Measurements from ENCODE around the gene UPK2. TPM values are rescaled to one million over a fixed set of nuclear protein-coding genes. Genes with fewer than 3 reads are reported as not detected.
"Not testable (repeated sequence)": the region's sequence is repeated elsewhere in the genome, so short reads cannot be mapped to it uniquely, and the experiment has no call there.

Gene UPK2
- total RNA-seq, 1 donor: not detected

DNA sequence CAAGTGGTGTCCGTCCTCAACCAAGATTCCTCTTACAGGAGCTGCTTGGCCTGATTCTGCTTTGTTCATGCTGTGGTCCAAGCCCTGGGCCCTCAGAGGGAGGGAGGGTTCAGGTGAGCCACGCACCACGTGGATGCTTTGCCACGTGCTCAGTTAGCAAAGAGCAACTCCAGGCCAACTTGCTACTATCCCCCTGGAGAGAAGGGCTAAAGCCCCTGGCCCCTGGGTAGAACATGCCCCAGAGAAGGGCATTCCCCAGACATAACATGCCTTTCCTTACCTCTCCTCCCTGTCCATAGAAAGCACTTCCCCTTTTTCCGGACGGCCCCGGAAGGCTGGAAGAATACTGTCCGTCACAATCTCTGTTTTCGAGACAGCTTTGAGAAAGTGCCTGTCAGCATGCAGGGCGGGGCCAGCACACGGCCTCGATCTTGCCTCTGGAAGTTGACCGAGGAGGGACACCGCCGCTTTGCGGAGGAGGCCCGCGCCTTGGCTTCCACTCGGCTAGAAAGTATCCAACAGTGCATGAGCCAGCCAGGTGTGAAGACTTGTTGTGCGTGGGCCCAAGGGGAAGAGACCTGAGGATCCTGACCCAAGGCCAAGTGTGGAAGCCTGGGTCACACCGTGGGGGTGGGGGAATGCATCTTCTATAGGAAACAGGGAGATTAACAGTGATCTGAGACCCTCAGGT, 24.2 kb downstream of the UPK2 start:
- H3K4me1 ChIP-seq (ENCODE audit: insufficient read depth, low read length): peaks cover 10% of the 10 kb centered on the region
- no peak overlapping the region for H3K4me3 ChIP-seq (ENCODE audit: low read length)
- no peaks in the 10 kb centered on the region for H3K27me3 ChIP-seq (ENCODE audit: insufficient read depth, low read length)
- no peaks in the 10 kb centered on the region for H3K9me3 ChIP-seq (ENCODE audit: low read depth, low read length)

DNA sequence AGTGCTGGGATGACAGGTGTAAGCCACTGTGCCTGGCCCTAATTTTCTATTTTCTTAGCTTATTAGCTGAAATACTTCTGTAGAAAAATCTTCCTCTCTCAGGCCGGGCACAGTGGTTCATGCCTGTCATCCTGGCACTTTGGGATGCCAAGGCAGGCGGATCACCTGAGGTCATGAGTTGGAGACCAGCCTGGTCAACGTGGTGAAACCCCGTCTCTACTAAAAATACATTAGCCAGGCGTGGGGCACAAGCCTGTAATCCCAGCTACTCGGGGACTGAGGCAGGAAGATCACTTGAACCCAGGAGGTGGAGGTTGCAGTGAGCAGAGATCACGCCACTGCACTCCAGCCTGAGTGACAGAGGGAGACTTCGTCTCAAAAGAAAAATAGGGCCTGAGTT, 28.2 kb downstream of the UPK2 start:
- not testable (repeated sequence) for H3K9me3 ChIP-seq (ENCODE audit: low read depth, low read length); H3K4me3 ChIP-seq (ENCODE audit: low read length); H3K4me1 ChIP-seq (ENCODE audit: insufficient read depth, low read length); H3K27me3 ChIP-seq (ENCODE audit: insufficient read depth, low read length)

DNA sequence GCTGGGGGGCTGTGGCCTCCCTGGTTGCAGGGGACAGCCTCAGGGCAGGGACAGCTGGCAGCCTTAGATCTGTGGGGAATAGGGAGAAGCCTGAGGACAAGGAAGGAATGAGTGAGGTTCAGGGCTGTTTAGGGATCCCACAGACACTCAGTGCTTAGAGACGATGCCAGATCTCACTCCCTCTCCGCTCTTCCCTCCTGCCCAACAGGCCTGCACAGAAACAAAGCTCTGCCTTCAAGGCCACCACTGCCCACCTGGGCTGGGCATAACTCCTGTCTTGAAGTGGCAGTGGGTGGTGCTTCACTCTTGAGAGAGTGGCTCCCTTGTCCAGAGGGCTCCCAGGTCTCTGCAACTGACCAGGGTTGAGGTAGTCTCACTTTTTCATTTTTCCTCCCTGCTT, 28.7 kb downstream of the UPK2 start:
- H3K27me3 ChIP-seq (ENCODE audit: insufficient read depth, low read length): no peaks in the 10 kb centered on the region
- no peak overlapping the region for H3K4me3 ChIP-seq (ENCODE audit: low read length)
- no peaks in the 10 kb centered on the region for H3K9me3 ChIP-seq (ENCODE audit: low read depth, low read length)
- H3K4me1 ChIP-seq (ENCODE audit: insufficient read depth, low read length): peaks cover 8% of the 10 kb centered on the region

DNA sequence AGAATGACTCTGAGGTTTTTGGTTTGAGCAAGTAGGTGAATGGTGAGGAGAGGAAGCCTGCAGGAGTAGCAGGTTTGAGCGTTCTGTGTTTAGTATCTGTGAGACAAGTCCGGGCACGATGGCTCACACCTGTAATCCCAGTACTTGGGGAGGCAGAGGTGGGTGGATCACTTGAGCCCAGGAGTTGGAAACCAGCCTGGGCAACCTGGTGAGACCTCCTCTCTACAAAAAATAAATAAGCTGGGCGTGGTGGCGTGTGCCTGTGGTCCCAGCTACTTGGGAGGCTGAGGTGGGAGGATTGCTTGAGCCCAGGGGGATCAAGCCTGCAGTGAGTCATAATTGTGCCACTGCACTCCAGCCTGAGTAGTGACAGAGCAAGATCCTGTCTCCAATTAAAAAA, 32.2 kb downstream of the UPK2 start:
- Histone ChIP-seq H3K9me3 (ENCODE audit: low read depth, low read length) (no peaks in the 10 kb centered on the region), H3K4me3 (ENCODE audit: low read length) (no peak overlapping the region), H3K4me1 (ENCODE audit: insufficient read depth, low read length) (no peaks in the 10 kb centered on the region), H3K27me3 (ENCODE audit: insufficient read depth, low read length) (no peaks in the 10 kb centered on the region)

DNA sequence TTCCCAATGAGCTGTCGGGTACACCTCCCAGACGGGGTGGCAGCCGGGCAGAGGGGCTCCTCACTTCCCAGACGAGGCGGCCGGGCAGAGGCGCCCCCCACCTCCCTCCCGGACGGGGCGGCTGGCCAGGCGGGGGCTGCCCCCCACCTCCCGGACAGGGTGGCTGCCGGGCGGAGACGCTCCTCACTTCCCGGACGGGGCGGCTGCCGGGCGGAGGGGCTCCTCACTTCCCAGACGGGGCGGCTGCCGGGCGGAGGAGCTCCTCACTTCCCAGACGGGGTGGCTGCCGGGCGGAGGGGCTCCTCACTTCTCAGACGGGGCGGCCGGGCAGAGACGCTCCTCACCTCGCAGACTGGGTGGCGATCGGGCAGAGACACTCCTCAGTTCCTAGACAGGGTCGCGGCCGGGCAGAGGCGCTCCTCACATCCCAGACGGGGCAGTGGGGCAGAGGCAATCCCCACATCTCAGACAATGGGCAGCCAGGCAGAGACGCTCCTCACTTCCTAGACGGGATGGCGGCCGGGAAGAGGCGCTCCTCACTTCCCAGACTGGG, 35.5 kb downstream of the UPK2 start:
- H3K4me3 ChIP-seq (ENCODE audit: low read length); H3K9me3 ChIP-seq (ENCODE audit: low read depth, low read length); H3K27me3 ChIP-seq (ENCODE audit: insufficient read depth, low read length); H3K4me1 ChIP-seq (ENCODE audit: insufficient read depth, low read length): not testable (repeated sequence)

DNA sequence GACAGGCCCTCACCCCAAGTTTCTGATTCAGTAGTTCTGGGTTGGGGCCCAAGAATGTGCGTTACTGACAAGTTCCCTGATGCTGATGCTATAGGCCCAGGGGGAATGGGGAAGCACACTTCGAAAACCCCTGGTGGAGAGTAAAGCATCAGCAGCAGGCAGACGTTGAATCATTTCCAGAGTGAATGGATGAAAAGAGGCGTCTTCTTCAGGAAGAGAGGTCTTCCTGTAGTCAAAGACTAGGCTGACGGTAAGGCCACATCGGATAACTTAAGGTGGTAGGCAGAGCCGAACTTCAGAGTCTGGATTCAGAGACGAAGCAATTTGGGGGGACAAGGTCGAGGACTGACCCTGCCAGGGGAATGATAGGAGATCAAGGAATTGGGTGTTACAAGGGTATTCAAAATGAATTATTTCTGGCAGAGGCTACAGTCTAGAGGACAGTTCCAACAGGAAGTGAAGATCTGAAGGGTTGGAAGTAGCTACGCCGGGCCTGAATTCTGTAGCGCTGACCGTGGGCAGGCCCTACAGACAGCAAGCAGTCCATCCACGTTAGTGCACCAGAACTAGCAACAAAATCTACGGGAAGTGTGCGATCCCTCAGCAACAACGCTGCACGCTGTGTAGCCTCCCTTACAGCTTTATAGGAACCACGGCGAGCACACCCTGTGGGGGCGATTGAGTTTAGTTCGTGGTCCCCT, 41.0 kb downstream of the UPK2 start:
- Histone ChIP-seq H3K4me1 (ENCODE audit: insufficient read depth, low read length) (peaks cover 26% of the 10 kb centered on the region), H3K9me3 (ENCODE audit: low read depth, low read length) (no peaks in the 10 kb centered on the region), H3K4me3 (ENCODE audit: low read length) (peak overlapping the region; percentile 50), H3K27me3 (ENCODE audit: insufficient read depth, low read length) (no peaks in the 10 kb centered on the region)

DNA sequence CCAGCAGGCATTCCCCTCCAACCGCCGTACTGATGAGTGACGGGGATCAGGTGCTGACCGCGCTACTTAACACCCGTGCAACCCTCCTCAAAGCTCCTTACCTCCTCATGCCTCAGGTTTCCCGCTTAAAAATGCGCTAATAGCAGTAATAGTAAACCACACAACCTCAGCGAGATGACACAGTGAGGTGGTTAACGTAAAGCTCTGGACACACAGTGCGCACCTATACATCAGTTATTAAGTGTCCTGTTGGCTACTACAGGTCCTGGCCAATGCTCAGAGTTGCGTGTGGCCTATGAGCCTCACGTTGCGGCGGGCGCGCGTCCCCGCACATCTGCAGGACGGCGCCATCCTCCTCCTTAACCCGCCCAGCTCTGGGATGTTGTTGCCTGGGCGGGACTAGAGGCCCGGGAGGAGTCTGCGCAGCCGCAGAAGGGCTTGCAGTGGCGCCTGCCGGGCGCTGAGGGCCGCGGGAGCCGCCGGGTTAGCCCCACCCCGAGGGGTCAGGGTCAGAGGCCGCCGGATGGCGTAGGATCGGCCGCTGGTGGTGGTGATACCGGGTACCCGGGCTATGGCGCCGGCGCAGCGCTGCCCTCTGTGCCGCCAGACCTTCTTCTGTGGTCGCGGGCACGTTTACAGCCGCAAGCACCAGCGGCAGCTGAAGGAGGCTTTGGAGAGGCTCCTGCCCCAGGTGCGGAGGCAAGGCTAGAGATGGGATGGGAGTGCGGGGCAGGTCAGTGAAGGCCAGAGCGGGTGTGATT, 41.7 kb downstream of the UPK2 start, which contains the start of gene CENATAC:
CENATAC (plus strand) TSS at position 512 of the 761 bp plus-strand sequence; CDS start at position 572, 60 bp downstream.
- Histone ChIP-seq H3K4me3 (ENCODE audit: low read length) (peak within 1 kb of the TSS; percentile 50), H3K4me1 (ENCODE audit: insufficient read depth, low read length) (peaks cover 26% of the 10 kb centered on the region), H3K9me3 (ENCODE audit: low read depth, low read length) (no peaks in the 10 kb centered on the region), H3K27me3 (ENCODE audit: insufficient read depth, low read length) (no peaks in the 10 kb centered on the region)

DNA sequence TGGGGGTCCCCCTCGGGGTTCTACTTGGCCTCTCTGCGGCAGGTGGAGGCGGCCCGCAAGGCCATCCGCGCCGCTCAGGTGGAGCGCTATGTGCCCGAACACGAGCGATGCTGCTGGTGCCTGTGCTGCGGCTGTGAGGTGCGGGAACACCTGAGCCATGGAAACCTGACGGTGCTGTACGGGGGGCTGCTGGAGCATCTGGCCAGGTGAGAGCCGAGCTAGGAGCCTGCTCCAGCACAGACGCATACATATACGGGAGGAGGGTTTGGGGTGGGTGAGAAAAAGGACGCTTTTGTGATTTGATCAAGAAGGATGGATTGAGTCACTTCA, 42.3 kb downstream of the UPK2 start:
- peaks cover 26% of the 10 kb centered on the region for H3K4me1 ChIP-seq (ENCODE audit: insufficient read depth, low read length)
- H3K27me3 ChIP-seq (ENCODE audit: insufficient read depth, low read length): no peaks in the 10 kb centered on the region
- H3K9me3 ChIP-seq (ENCODE audit: low read depth, low read length): no peaks in the 10 kb centered on the region
- H3K4me3 ChIP-seq (ENCODE audit: low read length): peak overlapping the region; percentile 50

DNA sequence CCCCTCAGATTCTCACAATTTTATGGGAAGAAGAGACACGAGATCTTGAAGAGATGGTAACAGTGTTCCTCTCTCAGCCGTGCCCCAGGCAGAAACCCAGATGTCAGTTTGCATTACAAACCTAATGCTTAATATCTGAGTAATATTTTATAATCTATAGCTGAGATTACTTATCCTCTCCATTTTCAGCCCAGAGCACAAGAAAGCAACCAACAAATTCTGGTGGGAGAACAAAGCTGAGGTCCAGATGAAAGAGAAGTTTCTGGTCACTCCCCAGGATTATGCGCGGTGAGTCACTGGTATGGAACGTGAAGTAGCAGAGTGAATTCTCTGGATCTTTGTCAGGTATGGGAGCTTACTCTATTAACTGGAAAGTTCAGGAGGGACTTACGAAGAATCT, 42.7 kb downstream of the UPK2 start:
- H3K27me3 ChIP-seq (ENCODE audit: insufficient read depth, low read length): no peaks in the 10 kb centered on the region
- H3K4me1 ChIP-seq (ENCODE audit: insufficient read depth, low read length): peaks cover 26% of the 10 kb centered on the region
- no peak overlapping the region for H3K4me3 ChIP-seq (ENCODE audit: low read length)
- H3K9me3 ChIP-seq (ENCODE audit: low read depth, low read length): no peaks in the 10 kb centered on the region

DNA sequence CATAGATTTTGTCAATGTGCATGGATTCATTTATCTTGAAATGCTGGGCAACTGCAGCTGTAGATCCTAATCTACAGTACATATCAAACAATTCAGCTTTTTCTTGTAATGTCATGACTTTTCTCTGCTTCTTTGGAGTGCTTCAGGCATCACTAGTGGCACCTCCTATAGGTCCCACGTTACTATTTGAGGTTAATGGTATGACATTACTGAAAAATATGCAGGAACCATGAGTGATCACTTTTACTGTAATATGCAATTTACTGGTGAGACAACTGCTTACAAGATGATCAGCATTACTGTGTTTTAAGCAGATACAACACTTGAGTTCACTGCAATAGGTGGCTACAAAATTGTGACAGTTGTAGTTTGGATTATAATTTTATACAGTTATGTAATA, 44.8 kb downstream of the UPK2 start:
- Histone ChIP-seq H3K4me3 (ENCODE audit: low read length) (no peak overlapping the region), H3K4me1 (ENCODE audit: insufficient read depth, low read length) (peaks cover 26% of the 10 kb centered on the region), H3K27me3 (ENCODE audit: insufficient read depth, low read length) (no peaks in the 10 kb centered on the region), H3K9me3 (ENCODE audit: low read depth, low read length) (no peaks in the 10 kb centered on the region)

DNA sequence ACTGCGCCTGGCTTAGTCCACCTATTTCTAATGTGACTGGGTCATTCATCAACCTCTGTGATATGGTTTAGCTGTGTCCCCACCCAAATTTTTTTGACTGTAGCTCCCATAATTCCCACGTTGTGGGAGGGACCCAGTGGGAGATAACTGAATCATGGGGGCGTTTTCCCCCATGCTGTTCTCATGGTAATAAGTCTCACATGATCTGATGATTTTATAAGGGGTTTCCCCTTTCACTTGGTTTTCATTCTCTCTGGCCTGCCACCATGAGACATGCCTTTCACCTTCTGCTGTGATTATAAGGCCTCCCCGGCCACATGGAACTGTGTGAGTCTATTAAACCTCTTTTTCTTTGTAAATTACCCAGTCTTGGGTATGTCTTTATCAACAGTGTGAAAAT, 50.6 kb downstream of the UPK2 start:
- H3K27me3 ChIP-seq (ENCODE audit: insufficient read depth, low read length): no peaks in the 10 kb centered on the region
- H3K4me1 ChIP-seq (ENCODE audit: insufficient read depth, low read length): no peaks in the 10 kb centered on the region
- H3K4me3 ChIP-seq (ENCODE audit: low read length): no peak overlapping the region
- H3K9me3 ChIP-seq (ENCODE audit: low read depth, low read length): no peaks in the 10 kb centered on the region

Other genes with a start within 250 kb of the UPK2 start
- gene DDX6, start 165.1 kb upstream of the UPK2 start, total RNA-seq: 462 TPM
- 11.1 TPM for gene CXCR5, start 72.4 kb upstream of the UPK2 start, total RNA-seq
- 41.9 TPM for gene BCL9L, start 30.4 kb upstream of the UPK2 start, total RNA-seq
- not detected for gene FOXR1, start 15.5 kb downstream of the UPK2 start, total RNA-seq
- 75.5 TPM for gene CENATAC, start 41.8 kb downstream of the UPK2 start, total RNA-seq
- gene RPS25, start 62.0 kb downstream of the UPK2 start, total RNA-seq: 4,016 TPM
- 54.5 TPM for gene TRAPPC4, start 62.5 kb downstream of the UPK2 start, total RNA-seq
- 2.4 TPM for gene SLC37A4, start 74.6 kb downstream of the UPK2 start, total RNA-seq
- gene HYOU1, start 100.9 kb downstream of the UPK2 start, total RNA-seq: 38.9 TPM
- 34.7 TPM for gene VPS11, start 111.5 kb downstream of the UPK2 start, total RNA-seq
- 2.7 TPM for gene HMBS, start 128.6 kb downstream of the UPK2 start, total RNA-seq
- gene DPAGT1, start 145.6 kb downstream of the UPK2 start, total RNA-seq: 6.7 TPM
- gene C2CD2L, start 151.0 kb downstream of the UPK2 start, total RNA-seq: 7.5 TPM
- 9.1 TPM for gene HINFP, start 165.3 kb downstream of the UPK2 start, total RNA-seq
- 0.10 TPM for gene ABCG4, start 192.8 kb downstream of the UPK2 start, total RNA-seq
- gene NLRX1, start 212.4 kb downstream of the UPK2 start, total RNA-seq: 4.7 TPM
- not detected for gene NHERF4, start 229.2 kb downstream of the UPK2 start, total RNA-seq